ENCODE measurements around the gene ELAVL1. TPM values are rescaled to one million over a fixed set of nuclear protein-coding genes. Genes with fewer than 3 reads are reported as not detected.
"Not testable (repeated sequence)": the region's sequence is repeated elsewhere in the genome, so short reads cannot be mapped to it uniquely, and the experiment has no call there.

ELAVL1 gene
- total RNA-seq, 1 experiment from 2014 or later = 71.7 TPM

DNA sequence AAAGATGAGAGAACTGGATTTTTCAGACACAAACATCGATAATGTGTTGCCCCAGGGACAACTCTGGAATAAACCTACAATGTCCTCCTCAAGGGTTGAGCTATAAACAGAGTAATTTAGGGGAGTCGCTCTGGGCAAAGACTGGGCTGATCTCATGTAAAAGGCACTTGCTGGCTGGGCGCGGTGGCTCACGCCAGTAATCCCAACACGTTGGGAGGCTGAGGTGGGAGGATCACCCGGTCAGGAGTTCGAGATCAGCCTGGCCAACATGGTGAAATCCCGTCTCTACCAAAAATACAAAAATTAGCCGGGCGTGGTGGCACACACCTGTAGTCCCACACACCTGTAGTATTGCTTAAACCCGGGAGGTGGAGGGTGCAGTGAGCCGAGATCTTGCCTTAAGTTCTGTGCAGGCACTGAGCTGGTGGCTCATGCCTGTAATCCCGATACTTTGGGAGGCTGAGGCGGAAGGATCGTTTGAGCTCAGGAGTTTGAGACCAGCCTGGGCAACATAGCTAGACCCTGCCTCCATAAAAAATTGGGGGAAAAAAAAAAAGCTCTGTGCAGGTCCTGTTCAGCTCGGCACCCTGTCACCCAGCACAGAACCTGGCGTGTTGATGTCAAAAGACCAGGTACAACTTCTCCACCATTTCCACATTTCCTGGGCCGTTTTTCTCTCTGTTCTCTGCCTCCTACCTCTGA is 63.4 kb downstream of the ELAVL1 start:
- no peak for DNase-seq (ENCODE audit: low spot score)

DNA sequence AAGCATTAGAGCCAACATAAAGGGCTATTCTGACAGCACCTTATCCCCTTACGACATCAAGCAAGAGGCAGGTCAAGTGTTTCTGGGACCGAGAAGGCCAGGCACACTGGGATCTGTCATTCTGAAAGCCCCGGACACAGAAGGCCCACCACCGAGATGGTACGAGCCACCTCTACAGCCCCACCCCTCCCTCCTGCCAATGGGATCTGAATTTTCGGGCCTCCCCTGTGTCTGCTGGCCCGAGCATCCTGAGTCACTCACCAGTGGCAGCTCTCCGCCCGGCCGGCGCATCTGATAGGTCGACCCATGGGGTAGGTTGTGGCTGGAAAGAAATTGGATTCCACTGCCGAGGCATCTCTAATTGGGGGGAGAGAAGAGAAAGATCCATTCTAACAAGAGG is 64.6 kb downstream of the ELAVL1 start:
- DNase-seq (ENCODE audit: low spot score) = no peak

DNA sequence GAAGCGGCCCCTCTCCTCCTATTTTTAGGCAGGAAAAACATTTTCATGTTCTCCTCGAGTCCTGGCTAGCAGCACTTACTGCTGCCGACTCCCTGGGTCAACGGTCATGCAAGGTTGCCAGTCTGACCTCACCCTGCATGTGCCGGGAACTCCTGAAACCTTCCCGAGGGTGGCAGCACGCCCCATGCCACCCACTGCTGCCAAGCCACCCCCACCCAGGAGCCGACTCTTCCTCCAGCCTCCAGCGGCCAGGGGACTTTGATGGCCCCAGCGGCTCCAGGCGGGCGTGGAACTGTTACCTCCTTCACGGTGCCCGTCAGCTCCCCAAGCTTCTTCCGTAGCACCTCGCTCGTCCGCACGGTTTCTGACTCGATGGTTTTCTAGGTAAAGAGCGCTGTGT is 70.7 kb downstream of the ELAVL1 start:
- DNase-seq (ENCODE audit: low spot score) = no peak

DNA sequence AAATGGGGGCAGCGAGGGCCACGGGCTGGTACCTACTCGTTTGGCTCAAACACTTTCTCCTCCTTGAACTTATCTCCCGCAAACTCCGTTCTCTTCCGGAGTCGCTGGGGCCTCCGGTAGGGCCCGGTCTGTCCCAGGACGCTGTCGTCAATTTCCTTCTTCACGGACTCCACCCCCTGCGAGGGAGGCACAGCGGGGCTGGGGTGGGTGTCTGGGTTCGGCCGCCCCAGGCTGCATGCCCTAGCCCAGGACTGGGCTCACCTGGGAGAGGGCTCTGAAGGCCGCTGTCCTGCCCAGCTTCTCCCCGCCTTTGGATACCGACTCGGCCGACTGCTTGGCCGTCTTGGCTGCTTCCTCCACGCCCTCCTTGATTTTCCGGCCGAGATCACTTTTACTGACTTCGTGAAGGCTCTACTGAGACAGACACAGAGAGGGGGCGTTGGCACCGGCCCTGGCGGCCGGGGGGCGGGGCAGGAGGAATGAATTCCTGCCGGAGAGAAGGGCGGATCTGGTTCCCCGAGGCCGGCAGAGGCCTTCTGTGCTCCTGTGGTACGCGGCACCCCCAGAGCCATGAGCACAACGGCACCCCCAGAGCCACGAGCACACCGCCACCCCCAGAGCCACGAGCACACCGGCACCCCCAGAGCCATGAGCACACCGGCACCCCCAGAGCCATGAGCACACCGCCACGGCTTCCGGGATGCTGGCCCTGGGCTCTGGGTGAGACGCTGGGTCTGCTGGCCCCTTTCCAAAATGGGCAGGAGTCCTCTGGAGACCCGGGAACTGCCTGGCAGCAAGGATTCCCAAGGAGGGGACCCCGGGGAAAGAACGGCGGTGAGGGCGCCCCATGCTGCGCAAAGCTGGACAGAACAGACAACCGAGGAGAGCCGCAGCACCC is 71.4 kb downstream of the ELAVL1 start:
- no peak for DNase-seq (ENCODE audit: low spot score)

DNA sequence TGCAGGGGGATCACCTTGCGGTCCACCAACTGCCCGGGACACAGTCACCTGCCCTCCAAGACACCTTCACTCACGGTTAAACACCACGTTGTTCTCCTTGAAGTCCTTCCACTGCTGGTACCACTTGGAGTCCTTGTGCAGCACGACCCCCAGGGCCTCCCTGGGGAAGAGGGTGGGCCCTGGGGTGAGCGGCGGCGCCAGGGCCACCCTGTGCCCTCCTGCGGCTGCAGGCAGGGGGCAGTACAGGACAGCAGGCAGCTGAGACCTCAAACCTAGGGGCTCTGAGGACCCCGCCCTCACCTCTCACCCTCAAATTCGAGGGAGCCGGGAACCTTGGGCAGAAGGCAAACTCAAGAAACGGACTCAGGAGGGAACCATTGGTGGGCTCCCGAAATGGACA is 72.0 kb downstream of the ELAVL1 start:
- no peak for DNase-seq (ENCODE audit: low spot score)

DNA sequence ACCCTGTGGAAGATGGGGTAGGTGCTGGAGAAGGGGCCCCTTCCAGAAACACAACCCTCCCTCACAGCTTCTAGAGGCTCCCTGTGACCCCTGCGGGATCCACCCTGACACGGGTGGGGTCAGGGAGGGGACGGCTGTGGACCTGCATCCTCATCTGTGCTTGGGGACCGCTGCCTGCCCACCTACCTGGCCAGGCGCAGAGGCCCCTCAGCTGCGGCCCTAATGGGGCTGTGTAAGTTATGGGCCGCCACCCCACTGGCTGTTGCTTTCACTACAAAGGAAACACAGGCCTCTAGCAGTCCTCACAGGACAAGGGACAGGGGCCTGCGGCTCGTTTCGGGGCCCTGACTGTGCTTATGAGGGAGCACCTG is 72.5 kb downstream of the ELAVL1 start:
- no peak for DNase-seq (ENCODE audit: low spot score)

DNA sequence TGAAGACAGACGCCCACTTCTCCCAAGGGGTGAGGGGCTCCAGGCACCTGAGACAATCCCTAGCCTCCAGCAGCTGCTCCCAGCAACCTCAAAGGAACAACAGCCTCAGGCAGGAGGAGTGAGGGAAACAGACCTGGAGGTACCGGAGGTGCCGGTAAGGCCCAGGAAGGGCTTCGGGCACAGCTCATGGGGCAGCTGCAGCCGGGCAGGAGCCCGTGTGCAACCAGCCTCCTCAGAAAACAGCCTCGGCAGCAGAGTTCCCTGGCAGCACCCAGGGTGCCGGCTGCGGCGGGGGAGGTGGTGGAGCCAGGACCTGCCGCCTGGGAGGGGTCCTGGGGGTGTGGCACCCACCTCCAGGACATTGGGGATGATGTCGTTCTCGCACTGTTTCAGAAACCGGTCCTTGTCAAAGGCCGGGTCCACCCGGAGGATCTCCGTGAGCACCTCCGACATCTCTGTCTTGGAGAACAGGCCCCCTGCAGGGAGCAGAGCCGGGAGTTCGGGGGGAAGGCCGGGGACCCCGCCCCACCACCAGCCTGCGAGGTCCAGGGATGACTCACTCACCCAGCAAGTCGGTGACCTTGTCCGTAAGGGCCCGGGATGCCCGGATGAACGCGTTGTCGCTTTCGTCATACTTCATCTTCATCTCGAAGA is 73.0 kb downstream of the ELAVL1 start:
- no peak for DNase-seq (ENCODE audit: low spot score)

DNA sequence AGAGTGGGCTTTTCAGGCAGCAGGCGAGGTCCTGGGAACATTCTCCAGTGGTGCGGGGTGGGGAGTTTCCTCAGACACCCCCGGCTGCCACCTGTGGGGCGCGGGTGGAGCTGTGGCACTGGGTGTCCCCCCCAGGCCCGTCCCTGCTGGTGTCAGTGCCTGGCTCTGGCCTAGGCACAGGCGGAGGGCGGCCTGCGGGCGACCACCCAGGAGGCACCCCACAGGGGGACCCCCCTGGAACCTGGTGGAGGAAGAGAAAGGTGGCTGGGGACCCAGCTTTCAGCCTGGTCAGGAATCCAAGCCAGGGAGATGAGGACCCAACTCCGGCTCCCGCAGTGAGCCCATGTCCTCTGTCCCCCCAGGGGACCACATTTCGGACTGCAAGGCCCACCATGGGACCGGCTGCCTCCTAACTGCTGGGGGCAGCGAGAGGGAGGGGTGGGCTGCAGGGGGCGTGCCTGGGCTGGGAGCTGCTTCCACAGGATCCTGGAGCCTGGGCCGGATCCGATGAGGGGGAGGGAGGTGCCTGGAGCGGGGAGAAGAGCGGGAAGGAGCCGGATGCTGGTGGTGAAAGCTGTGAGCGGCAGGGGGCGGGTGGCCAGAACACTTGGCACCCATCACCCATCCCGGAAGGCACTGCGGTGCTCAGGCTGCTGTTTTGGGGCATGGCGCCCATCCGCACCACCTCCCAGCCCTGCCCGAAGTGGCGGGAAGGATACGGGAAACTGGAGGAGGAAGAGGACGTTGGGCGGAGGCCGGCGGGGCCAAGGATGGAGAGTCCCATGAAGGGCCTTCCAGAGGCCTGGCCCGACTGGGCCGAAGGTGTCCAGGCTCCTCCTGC is 74.0 kb downstream of the ELAVL1 start:
- no peak for DNase-seq (ENCODE audit: low spot score)

DNA sequence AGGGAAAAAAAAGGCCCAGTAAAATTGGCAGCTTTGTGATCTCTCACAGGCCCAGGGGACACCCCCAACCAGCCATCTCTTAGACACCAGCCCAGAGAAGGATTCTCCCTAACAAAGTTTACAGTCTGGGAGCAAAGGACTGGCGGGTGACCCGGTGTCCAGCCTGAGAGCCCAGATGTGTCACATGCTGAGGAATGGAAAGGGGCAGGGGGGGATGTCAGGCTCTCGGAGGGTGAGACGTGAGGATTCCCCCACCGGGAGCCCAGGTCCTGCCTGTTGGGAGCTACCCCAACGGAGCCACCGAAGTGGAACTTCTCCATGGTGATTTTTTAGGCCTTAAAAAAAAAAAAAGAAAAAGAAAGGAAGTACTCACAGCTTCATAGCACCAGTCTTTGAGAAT is 74.7 kb downstream of the ELAVL1 start:
- DNase-seq (ENCODE audit: low spot score) = no peak

DNA sequence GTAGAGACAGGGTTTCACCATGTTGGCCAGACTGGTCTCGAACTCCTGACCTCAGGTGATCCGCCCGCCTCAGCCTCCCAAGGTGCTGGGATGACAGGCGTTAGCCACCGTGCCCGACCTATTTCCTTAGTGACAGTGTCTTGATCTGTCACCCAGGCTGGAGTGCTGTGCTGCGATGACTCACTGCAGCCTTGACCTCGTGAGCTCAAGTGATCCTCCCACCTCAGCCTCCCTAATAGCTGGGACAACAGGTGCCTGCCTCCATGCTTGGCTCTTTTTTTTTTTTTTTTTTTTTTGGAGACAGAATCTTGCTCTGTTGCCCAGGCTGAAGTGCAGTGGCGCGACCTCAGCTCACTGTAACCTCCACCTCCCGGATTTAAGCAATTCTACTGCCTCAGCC is 75.4 kb downstream of the ELAVL1 start:
- not testable (repeated sequence) for DNase-seq (ENCODE audit: low spot score)

DNA sequence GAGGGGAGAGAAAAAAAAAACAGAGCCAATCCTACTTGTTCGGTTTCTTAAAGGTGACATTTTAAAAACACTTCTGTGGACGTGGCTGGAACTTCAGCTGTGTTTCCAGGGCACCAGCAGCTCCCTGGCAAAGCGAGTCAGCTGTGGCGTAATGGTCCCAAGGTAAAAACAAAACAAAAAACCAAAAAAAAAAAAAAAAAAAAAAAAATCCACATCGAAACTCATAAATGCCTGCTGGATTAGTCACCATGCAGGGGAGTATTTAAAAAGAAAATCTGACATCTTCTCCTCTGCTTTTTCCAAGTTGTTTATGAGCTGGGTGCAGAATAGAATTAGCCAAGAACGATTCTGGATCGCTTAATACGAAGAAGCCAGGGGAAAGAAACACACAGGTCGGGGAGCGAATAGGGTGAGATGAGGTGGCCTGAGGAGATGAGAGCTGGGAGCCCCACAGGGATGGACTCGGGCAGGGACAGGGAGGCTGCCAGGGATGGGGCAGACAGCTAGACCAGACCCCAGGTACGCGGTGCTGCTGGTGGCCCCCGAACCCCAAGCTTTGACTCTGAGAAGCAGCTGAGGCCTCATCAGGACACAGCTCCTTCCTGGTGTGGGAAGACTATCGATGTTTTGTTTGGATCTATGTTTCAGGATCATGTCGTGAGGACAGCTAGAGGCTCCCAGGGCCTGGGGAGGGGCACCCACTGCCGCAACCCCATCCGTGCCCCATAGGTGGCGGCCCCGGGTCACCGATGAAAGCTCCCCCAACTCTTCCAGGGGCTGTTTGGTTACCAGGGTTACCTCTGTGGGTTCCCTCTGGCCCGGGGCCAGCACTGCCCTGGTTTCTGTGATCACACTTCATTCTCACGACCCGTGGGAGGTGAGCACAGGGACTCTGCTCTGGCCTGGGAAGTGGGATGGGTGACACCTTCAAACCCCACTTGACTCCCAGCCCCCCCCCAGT is 76.4 kb downstream of the ELAVL1 start:
- peak; percentile 69 for DNase-seq (ENCODE audit: low spot score)

DNA sequence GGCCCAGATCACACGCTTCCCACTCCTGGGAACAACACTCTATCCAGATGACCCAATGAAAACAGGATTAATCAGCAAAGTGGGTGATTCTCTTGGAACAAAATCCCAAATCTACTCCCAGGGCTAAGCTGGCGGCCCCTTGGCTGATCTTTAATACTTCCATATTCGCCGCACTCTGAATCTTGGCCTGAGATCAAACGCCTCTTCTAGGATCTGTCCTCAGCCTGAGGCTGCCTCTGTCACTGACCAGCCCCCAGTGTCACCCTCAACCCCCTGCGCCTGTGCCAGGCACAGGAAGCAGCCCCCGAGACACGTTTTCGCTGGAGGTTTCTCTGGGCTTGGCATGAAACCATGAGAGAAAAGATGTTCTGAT is 77.1 kb downstream of the ELAVL1 start:
- no peak for DNase-seq (ENCODE audit: low spot score)

DNA sequence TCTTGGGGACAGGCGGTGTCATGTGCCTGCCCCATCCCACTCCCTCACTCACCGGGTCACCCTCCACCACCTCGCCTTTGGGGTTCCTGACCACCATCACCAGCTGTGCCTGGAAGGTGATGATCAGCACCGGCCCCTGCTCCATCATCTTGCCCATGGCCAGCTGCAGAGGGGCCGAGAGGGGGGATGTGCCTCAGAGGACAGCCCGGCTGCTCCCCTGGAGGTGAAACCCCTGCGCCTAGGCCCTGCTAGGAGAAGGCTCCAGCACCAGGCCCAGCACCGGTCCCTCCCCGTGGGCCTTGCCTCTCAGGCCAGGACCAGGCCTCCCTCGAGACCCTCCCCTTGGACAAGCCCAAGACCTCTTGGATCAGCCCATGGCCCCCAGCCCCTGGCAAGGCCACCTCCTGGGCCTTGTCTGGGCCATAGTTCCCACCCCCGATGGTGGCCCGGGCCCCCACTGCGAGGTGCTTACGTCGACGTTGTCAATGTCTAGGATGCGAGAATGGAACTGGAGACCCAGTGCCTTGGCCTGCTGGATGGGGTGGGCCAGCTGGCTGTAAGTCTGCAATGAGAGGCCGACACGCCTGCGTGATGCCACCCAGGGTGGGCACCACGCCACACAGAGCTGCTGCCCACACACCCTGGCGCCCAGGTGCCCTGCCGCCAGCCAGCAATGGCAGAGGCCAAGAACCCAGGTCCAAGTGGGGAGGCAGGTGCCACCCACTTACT is 77.7 kb downstream of the ELAVL1 start:
- no peak for DNase-seq (ENCODE audit: low spot score)

DNA sequence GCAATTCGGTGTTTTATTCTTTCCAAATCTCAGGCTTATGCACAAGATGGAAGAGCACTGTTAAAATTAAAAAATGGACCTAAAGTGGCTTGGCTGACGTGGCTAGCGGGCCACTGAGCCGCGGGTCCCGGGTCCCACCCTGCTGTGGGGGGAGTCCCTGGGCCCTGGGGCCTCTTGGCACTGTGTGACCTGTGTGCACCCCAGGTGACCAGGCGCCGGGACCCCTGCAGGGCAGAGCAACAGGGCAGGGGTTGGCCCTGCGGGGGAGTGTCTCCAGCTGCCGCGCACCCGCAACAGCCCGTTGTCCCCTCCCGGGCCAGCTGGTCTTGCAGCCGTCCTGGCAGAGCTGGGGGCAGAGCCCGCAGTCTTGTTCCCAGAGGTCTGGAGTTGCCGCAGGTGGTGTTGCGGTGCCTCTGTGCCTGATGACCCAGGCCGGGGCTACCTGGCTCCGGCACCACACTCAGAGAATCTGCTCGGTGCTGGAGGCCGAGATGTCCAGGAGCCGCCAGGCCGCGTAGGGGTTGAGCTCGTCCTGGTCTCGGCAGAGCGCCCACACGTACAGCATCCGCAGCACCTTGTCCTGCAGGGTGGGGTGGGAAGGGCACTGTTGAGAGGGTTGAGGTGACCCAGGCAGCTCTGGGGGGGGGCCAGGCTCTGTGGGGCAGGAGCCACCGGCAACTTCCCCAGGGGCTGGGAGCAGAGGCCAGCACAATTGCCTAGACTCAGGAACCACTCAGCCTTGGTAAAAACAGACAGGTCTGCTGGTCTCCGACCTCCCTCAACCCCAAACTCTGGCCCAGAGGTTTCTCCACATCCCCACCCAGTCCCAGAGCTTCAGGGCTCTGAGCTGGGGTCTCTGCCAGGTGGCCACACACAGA is 78.5 kb downstream of the ELAVL1 start:
- DNase-seq (ENCODE audit: low spot score) = no peak

DNA sequence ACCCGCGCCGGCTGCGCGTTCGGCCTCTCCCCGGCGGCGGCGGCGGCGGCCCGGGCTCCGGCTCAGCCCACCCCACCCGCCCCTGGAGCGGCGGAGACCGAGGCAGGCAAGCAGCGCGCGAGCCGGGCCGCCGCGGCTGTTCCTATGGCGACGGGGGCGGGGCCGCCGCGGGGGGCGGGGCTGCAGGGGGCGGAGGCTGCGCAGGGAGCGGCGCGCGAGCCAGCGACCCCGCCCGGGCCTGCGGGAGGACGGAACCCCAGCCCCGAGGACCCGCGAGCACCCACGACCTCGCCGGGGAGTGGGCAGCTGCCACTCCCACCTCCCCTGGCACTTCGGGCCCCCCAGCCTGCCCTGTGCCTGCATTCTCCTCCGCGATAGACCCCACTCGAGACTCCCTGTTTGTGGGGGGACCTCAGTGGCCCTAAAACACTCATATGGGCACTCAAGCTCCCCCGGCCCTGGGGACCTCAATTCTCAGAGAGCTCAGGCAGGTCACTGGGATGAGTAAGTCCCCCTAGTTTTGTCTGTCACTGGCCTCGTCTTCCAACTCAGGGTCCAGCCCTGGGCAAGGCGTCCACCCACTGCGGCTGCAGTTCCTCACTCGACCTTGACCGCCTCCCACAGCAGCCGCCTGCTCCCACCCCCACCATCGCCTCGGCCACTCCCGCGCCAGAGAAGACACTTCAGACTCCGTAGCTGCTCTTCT is 79.3 kb downstream of the ELAVL1 start, which contains the start of gene CTXN1:
CTXN1 (minus strand) TSS at position 115 of the 706 bp plus-strand sequence. CDS start 597 bp downstream, outside the sequence.
- no peak for DNase-seq (ENCODE audit: low spot score)

DNA sequence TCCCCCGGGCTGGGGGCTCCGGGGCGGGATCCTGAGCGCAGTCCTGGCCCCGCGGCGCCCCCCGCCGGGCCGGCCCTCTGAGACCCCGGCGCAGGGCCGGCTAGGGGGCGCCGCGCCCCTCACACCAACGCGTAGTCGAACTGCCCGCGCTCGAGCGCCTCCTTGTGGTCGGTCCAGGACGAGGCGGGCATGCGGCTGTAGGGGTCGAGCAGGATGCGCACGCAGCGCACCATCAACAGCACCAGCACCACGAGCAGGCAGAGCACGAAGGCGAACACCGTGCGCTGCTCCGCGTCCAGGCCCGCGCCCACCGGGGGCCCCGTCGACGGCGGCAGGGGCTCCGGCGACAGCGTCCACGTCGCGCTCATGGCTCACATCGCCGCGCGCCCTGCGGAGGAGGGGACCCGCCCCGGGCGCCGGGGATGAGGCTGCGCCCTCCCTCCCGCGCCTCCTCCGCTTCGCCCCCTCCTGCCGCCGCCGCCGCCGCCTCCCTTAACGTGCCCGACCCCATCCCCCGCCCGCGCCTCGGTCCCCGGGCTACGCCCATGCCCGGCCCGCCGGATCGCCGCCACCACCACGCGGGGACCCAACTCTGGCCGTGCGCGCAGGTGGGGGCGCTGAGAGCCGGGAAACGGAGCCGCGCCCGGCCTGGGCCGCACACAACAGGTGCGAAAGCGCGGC is 80.1 kb downstream of the ELAVL1 start:
- DNase-seq (ENCODE audit: low spot score) = peak; percentile 81

DNA sequence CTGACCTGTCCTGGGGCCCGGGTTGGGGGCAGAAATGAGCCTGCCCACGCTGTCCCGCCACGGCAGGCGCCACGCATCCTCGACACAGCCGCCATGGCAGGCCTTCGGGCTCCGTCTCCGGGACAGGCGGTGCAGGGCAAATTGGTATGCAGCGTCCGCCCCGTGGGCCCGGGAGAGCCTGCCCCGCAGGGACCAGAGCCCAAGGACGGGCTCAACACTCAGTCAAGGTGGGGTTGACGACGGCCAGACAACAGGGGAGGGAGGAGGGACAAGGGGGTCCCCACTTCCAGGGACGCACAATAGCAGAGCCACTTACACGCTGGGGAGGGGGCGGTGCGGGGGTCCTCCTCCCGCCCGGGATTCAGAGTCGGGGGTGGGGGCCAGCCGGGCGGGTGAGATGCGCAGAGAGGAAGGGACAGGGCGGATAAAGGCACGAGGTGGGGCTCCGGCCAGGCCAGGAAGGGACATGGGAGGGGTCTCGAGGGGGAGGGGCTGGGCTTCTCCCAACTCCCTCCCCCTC is 80.7 kb downstream of the ELAVL1 start:
- no peak for DNase-seq (ENCODE audit: low spot score)

Measured in H4 (cell line).